ENCODE data around the gene MT1B. TPM values are rescaled to one million over a fixed set of nuclear protein-coding genes. Genes with fewer than 3 reads are reported as not detected.
A peak's percentile ranks its signal among the peaks of the same experiment; 100 is the strongest.

The MT1B gene
- not detected for total RNA-seq
- polyA plus RNA-seq: not detected
- long read RNA-seq, donor 1: 0 reads
- long read RNA-seq, donor 2: 0 reads
- long read RNA-seq, donor 3: 0 reads

GRCh38 chr16:56651586-56651985, at the start of gene MT1B:
TSS of gene MT1B (plus strand) at chr16:56651886. CDS start at chr16:56651954, 68 bp downstream.
- Histone ChIP-seq H3K4me3 (no peak within 1 kb of the TSS), H3K4me1 (no peaks in the 10 kb centered on the region), H3K27ac (no peak within 1 kb of the TSS), H3K27me3 (peaks cover 0 to 29% (median 12%) of the 10 kb centered on the region in 9 donors), H3K36me3 (no peaks in the 10 kb centered on the region), H3K9me3 (no peaks in the 10 kb centered on the region)
- intact Hi-C loops (cut with DNase I): no loop called here
- TF ChIP-seq POLR2A (IDR thresholded peaks at IDR 0.05) (no peak), CTCF (IDR thresholded peaks at IDR 0.05) (no peak)
- ATAC-seq (no peak), DNase-seq (no peak)
- WGBS, 4 donors: 61 to 80% (median 68%) methylated on average over 6 to 7 of the region's 7 CpGs

GRCh38 chr16:56603589-56603988, 48.1 kb upstream of the MT1B start:
- TF ChIP-seq CTCF (IDR thresholded peaks at IDR 0.05): peak; percentile 37 to 69 (median 56)
- no peak for TF ChIP-seq POLR2A (IDR thresholded peaks at IDR 0.05)
- no peak overlapping the region for H3K4me3 ChIP-seq
- H3K27ac ChIP-seq: peak overlapping the region in 2 of 12 donors; percentile 22 to 43
- H3K4me1 ChIP-seq: peaks cover 0 to 31% (median 23%) of the 10 kb centered on the region in 12 donors
- H3K27me3 ChIP-seq: peaks cover 0 to 4% (median 0%) of the 10 kb centered on the region in 9 donors
- no peaks in the 10 kb centered on the region for H3K36me3 ChIP-seq
- intact Hi-C loops (cut with DNase I): loop anchor here in 9 of 10 donors (1.0 to 10.0 kb wide), 8 partner anchors 86 to 181 kb away; no protein-coding TSS in a partner anchor
- peak in 4 of 5 donors; percentile 57 to 77 (median 64) for DNase-seq
- ATAC-seq: peak in 3 of 4 donors; percentile 12 to 30 (median 29)
- no peaks in the 10 kb centered on the region for H3K9me3 ChIP-seq
- WGBS, 4 donors: 23 to 43% (median 31%) methylated on average over 4 of the region's 4 CpGs

- no peaks in the 10 kb centered on the region for H3K9me3 ChIP-seq
- H3K27ac ChIP-seq: peak overlapping the region in 4 of 12 donors; percentile 91 to 97 (median 96)
- intact Hi-C loops (cut with DNase I): loop anchor here (5.0 to 10.0 kb wide), 8 partner anchors 37 to 180 kb away; partner anchors contain the start of gene MT1X (in 6 of the 10)
- H3K27me3 ChIP-seq: peaks cover 0 to 4% (median 0%) of the 10 kb centered on the region in 9 donors
- H3K36me3 ChIP-seq: no peaks in the 10 kb centered on the region
- TF ChIP-seq POLR2A (IDR thresholded peaks at IDR 0.05) (no peak), CTCF (IDR thresholded peaks at IDR 0.05) (no peak)
- ATAC-seq: no peak
- no peak for DNase-seq
- peaks cover under 1 to 45% (median 34%) of the 10 kb centered on the region in 12 donors for H3K4me1 ChIP-seq
- H3K4me3 ChIP-seq: no peak overlapping the region
- 77 to 92% (median 90%) methylated on average over 4 of the region's 4 CpGs for WGBS, 4 donors
These were observed 46.7 kb upstream of the MT1B start for GRCh38 chr16:56604966-56605365.

GRCh38 chr16:56605475-56605874, 46.2 kb upstream of the MT1B start:
- intact Hi-C loops (cut with DNase I): loop anchor here in 9 of 10 donors (5.0 to 10.0 kb wide), 5 partner anchors 37 to 179 kb away; partner anchors contain the start of gene MT1X (in 6 of the 9)
- no peak for DNase-seq
- no peak for ATAC-seq
- H3K4me3 ChIP-seq: no peak overlapping the region
- H3K36me3 ChIP-seq: no peaks in the 10 kb centered on the region
- TF ChIP-seq POLR2A (IDR thresholded peaks at IDR 0.05): no peak
- TF ChIP-seq CTCF (IDR thresholded peaks at IDR 0.05): no peak
- H3K27ac ChIP-seq: peak overlapping the region in 11 of 12 donors; percentile 86 to 99 (median 96)
- peaks cover 5 to 50% (median 39%) of the 10 kb centered on the region in 12 donors for H3K4me1 ChIP-seq
- no peaks in the 10 kb centered on the region for H3K9me3 ChIP-seq
- WGBS, 4 donors: 67 to 88% (median 78%) methylated on average over 1 of the region's 1 CpG
- H3K27me3 ChIP-seq: peaks cover 0 to 4% (median 0%) of the 10 kb centered on the region in 9 donors

Measured in heart left ventricle (tissue), 16 donors.